ENCODE measurements around the gene FOSL1.
"Not testable (repeated sequence)": the region's sequence is repeated elsewhere in the genome, so short reads cannot be mapped to it uniquely, and the experiment has no call there.

The FOSL1 gene

GRCh38 chr11:65894034-65894591, 6.1 kb downstream of the FOSL1 start:
- in situ Hi-C loops (cut with MboI; ENCODE audit: low sequenced_read_pairs, unreplicated experiment): no loop called here
- TF ChIP-seq CTCF (IDR thresholded peaks at IDR 0.05; ENCODE audit: borderline replicate concordance, control extremely low read depth, extremely low read depth, insufficient read depth, missing control alignments): no peak
- no peak for DNase-seq (ENCODE audit: low spot score)

GRCh38 chr11:65892661-65893317, 7.4 kb downstream of the FOSL1 start:
- in situ Hi-C loops (cut with MboI; ENCODE audit: low sequenced_read_pairs, unreplicated experiment): no loop called here
- no peak for DNase-seq (ENCODE audit: low spot score)
- no peak for TF ChIP-seq CTCF (IDR thresholded peaks at IDR 0.05; ENCODE audit: borderline replicate concordance, control extremely low read depth, extremely low read depth, insufficient read depth, missing control alignments)

GRCh38 chr11:65892137-65892540, 8.0 kb downstream of the FOSL1 start:
- in situ Hi-C loops (cut with MboI; ENCODE audit: low sequenced_read_pairs, unreplicated experiment): not testable (repeated sequence)

GRCh38 chr11:65891219-65892136, 8.7 kb downstream of the FOSL1 start:
- no peak for DNase-seq (ENCODE audit: low spot score)
- TF ChIP-seq CTCF (IDR thresholded peaks at IDR 0.05; ENCODE audit: borderline replicate concordance, control extremely low read depth, extremely low read depth, insufficient read depth, missing control alignments): peak; percentile 73

More at GRCh38 chr11:65892137-65892540, 8.0 kb downstream of the FOSL1 start:
- not testable (repeated sequence) for DNase-seq (ENCODE audit: low spot score)

GRCh38 chr11:65890324-65891218, 9.6 kb downstream of the FOSL1 start, which contains the start of gene CCDC85B:
TSS of gene CCDC85B (plus strand) at chr11:65890673. CDS start at chr11:65890784, 111 bp downstream.
- in situ Hi-C loops (cut with MboI; ENCODE audit: low sequenced_read_pairs, unreplicated experiment): no loop called here
- DNase-seq (ENCODE audit: low spot score): peak; percentile 96
- TF ChIP-seq CTCF (IDR thresholded peaks at IDR 0.05; ENCODE audit: borderline replicate concordance, control extremely low read depth, extremely low read depth, insufficient read depth, missing control alignments): no peak

More at GRCh38 chr11:65891219-65892136, 8.7 kb downstream of the FOSL1 start:
- in situ Hi-C loops (cut with MboI; ENCODE audit: low sequenced_read_pairs, unreplicated experiment): no loop called here

- DNase-seq (ENCODE audit: low spot score): peak; percentile 98
- in situ Hi-C loops (cut with MboI; ENCODE audit: low sequenced_read_pairs, unreplicated experiment): no loop called here
- TF ChIP-seq CTCF (IDR thresholded peaks at IDR 0.05; ENCODE audit: borderline replicate concordance, control extremely low read depth, extremely low read depth, insufficient read depth, missing control alignments): peak; percentile 73
Observed at GRCh38 chr11:65888163-65888814, 11.9 kb downstream of the FOSL1 start, which contains the start of gene FIBP. TSS of gene FIBP (minus strand) at chr11:65888471. CDS start at chr11:65888418, 53 bp downstream.

Data from GM13976 (cell line).